ENCODE data around the gene BACH2.

DNA sequence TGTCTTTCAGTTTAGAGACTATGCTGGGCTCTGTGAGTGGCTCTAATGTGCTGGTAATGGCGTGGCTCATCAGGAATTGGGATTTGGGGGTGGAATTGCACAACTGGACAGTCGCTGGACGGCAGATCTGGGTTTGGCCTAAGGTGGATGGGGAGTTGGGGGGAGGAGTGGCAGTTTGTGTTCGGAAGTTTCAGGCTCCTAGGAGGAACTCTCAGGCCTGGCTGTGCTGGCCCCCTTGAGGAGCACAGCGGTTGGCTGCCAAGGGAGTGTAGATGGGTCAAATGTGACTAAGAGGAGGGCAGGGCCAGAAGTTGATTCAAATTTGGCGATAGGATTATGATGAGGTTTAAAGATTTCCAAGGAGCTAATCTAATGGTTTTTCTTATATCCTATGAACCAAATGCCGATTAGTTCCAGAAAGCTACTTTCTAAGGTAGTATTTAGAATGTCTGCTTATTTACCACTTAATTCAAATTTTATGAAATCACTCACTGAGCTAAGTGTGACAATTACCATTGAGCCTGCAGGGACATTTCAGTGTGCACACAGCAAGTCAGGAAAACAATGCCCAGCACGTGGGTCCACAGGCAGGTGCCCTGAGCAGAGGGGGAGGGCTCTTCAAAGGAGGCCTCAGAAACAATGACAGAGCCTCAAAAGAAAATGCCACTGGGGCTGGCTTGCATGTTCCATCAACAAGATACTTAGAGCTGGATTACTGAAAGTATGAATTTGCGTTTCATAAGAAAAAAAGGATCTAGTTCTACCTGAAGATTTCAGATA, 291.4 kb downstream of the BACH2 start:
- TF ChIP-seq, protein P1, sequence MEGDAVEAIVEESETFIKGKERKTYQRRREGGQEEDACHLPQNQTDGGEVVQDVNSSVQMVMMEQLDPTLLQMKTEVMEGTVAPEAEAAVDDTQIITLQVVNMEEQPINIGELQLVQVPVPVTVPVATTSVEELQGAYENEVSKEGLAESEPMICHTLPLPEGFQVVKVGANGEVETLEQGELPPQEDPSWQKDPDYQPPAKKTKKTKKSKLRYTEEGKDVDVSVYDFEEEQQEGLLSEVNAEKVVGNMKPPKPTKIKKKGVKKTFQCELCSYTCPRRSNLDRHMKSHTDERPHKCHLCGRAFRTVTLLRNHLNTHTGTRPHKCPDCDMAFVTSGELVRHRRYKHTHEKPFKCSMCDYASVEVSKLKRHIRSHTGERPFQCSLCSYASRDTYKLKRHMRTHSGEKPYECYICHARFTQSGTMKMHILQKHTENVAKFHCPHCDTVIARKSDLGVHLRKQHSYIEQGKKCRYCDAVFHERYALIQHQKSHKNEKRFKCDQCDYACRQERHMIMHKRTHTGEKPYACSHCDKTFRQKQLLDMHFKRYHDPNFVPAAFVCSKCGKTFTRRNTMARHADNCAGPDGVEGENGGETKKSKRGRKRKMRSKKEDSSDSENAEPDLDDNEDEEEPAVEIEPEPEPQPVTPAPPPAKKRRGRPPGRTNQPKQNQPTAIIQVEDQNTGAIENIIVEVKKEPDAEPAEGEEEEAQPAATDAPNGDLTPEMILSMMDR (conservative IDR thresholded peaks at IDR 0.05 in 1 of 2, IDR thresholded peaks at IDR 0.05 in 1 of 2; ENCODE audit: low read depth in 1 of 2, low read length in 2 of 2), result no peak
- no peak for TF ChIP-seq EZH2 (IDR thresholded peaks at IDR 0.05; ENCODE audit: low read length, missing control alignments)

Measured in fibroblast of lung (primary cell).